H9 (cell line): ENCODE results near the gene GRID1. TPM values are rescaled to one million over a fixed set of nuclear protein-coding genes. Genes with fewer than 3 reads are reported as not detected.

Experiments used
- DNase-seq: peaks from one replicate; pipeline ENCODE4 v3.0.0-alpha.2; 2017
- H2AFZ ChIP-seq: one replicate; pipeline ENCODE4 v1.6.1; 2013; ENCODE audit warnings: mild to moderate bottlenecking, low read length, control low read depth, moderate library complexity
- H2AK5ac ChIP-seq: 2 replicates; pipeline ENCODE4 v1.6.1; 2013; ENCODE audit warnings: low read length, control low read depth, mixed read lengths; ENCODE audit not compliant: insufficient read length
- H2BK120ac ChIP-seq: one replicate; pipeline ENCODE4 v1.6.1; 2013; ENCODE audit warnings: low read depth, mild to moderate bottlenecking, low read length, control low read depth, inconsistent platforms; ENCODE audit not compliant: poor library complexity, severe bottlenecking
- H2BK12ac ChIP-seq: 2 replicates; pipeline ENCODE4 v1.6.1; 2013; ENCODE audit warnings: low read length, control low read depth, mixed read lengths, low read depth; ENCODE audit not compliant: insufficient read length
- H2BK15ac ChIP-seq: 2 replicates; pipeline ENCODE4 v1.6.1; 2013; ENCODE audit warnings: low read depth, low read length, control low read depth
- H2BK20ac ChIP-seq: one replicate; pipeline ENCODE4 v1.6.1; 2013; ENCODE audit warnings: low read depth, mild to moderate bottlenecking, low read length, control low read depth, inconsistent platforms; ENCODE audit not compliant: poor library complexity, severe bottlenecking
- H2BK5ac ChIP-seq: 2 replicates; pipeline ENCODE4 v1.6.1; 2013; ENCODE audit warnings: low read length, control low read depth, mixed read lengths; ENCODE audit not compliant: insufficient read length
- H3K14ac ChIP-seq: 2 replicates; pipeline ENCODE4 v1.6.1; 2013; ENCODE audit warnings: low read length, control low read depth; ENCODE audit not compliant: insufficient read depth
- H3K18ac ChIP-seq: 2 replicates; pipeline ENCODE4 v1.6.1; 2013; ENCODE audit warnings: low read depth, mild to moderate bottlenecking, mixed read lengths, low read length, control low read depth; ENCODE audit not compliant: insufficient read length
- H3K23ac ChIP-seq: 2 replicates; pipeline ENCODE4 v1.6.1; 2013; ENCODE audit warnings: low read length, control low read depth, mixed read lengths, low read depth; ENCODE audit not compliant: insufficient read length
- H3K23me2 ChIP-seq: 2 replicates; pipeline ENCODE4 v1.6.1; 2013; ENCODE audit warnings: low read depth, mild to moderate bottlenecking, mixed read lengths, low read length, control low read depth; ENCODE audit not compliant: insufficient read length, poor library complexity, severe bottlenecking
- H3K27ac ChIP-seq: 2 replicates; pipeline ENCODE4 v1.5.1; 2013; ENCODE audit warnings: low read length, control low read depth, mixed read lengths, low read depth; ENCODE audit not compliant: insufficient read length
- H3K27me3 ChIP-seq: 2 replicates; pipeline ENCODE4 v1.6.1; 2013; ENCODE audit warnings: low read length, control low read depth, inconsistent platforms; ENCODE audit not compliant: insufficient read depth
- H3K4ac ChIP-seq: 2 replicates; pipeline ENCODE4 v1.6.1; 2013; ENCODE audit warnings: low read depth, mild to moderate bottlenecking, control low read depth, inconsistent platforms, low read length, moderate library complexity
- H3K4me1 ChIP-seq: 2 replicates; pipeline ENCODE4 v1.6.1; 2013; ENCODE audit warnings: low read length, control low read depth, inconsistent platforms; ENCODE audit not compliant: insufficient read depth
- H3K4me2 ChIP-seq: 2 replicates; pipeline ENCODE4 v1.6.1; 2013; ENCODE audit warnings: low read length, control low read depth, mixed read lengths; ENCODE audit not compliant: insufficient read length, insufficient read depth
- H3K56ac ChIP-seq: 2 replicates; pipeline ENCODE4 v1.6.1; 2013; ENCODE audit warnings: low read depth, mild to moderate bottlenecking, mixed read lengths, low read length, control low read depth; ENCODE audit not compliant: insufficient read length
- H3K79me1 ChIP-seq: 2 replicates; pipeline ENCODE4 v1.6.1; 2013; ENCODE audit warnings: low read depth, mild to moderate bottlenecking, moderate library complexity, low read length, control low read depth, inconsistent platforms; ENCODE audit not compliant: insufficient read depth, poor library complexity, severe bottlenecking
- H3K79me2 ChIP-seq: 2 replicates; pipeline ENCODE4 v1.6.1; 2013; ENCODE audit warnings: low read length, control low read depth, inconsistent platforms; ENCODE audit not compliant: insufficient read depth
- H3K9ac ChIP-seq: 2 replicates; pipeline ENCODE4 v1.6.1; 2013; ENCODE audit warnings: low read length, control low read depth, mixed read lengths; ENCODE audit not compliant: insufficient read length; ENCODE audit errors: extremely low read depth
- H3K9me3 ChIP-seq: one replicate; pipeline ENCODE4 v1.6.1; 2013; ENCODE audit warnings: low read depth, low read length, inconsistent platforms; ENCODE audit not compliant: control insufficient read depth
- H3T11ph ChIP-seq: one replicate; pipeline ENCODE4 v1.6.1; 2013; ENCODE audit warnings: mild to moderate bottlenecking, low read length, control low read depth, inconsistent platforms
- H4K20me1 ChIP-seq: one replicate; pipeline ENCODE4 v1.6.1; 2013; ENCODE audit not compliant: control insufficient read depth, insufficient read length, insufficient read depth
- H4K5ac ChIP-seq: 2 replicates; pipeline ENCODE4 v1.6.1; 2013; ENCODE audit warnings: low read depth, mild to moderate bottlenecking, mixed read lengths, low read length, control low read depth; ENCODE audit not compliant: insufficient read length
- H4K8ac ChIP-seq: replicated peaks from 2 replicates; pipeline ENCODE4 v1.6.1; 2013; ENCODE audit warnings: low read length, control low read depth, mixed read lengths, low read depth; ENCODE audit not compliant: insufficient read length
- H4K91ac ChIP-seq: 2 replicates; pipeline ENCODE4 v1.6.1; 2013; ENCODE audit warnings: low read depth, mild to moderate bottlenecking, moderate library complexity, mixed read lengths, low read length, control low read depth; ENCODE audit not compliant: insufficient read length
- H3K27ac Mint-ChIP-seq, 3 experiments: 2 replicates in 2 of 3; 3 replicates in 1 of 3; pipeline ENCODE4 v1.8.0; 2020 to 2021; ENCODE audit warnings: mixed read lengths in 3 of 3, mild to moderate bottlenecking in 1 of 3, moderate library complexity in 1 of 3
- H3K27me3 Mint-ChIP-seq: 2 replicates; pipeline ENCODE4 v1.8.0; 2021; ENCODE audit warnings: low read depth, mild to moderate bottlenecking, moderate library complexity, mixed read lengths
- H3K36me3 Mint-ChIP-seq, 3 experiments: 2 replicates in 2 of 3; 3 replicates in 1 of 3; pipeline ENCODE4 v1.8.0; 2020 to 2021; ENCODE audit warnings: low read depth in 3 of 3, mixed read lengths in 3 of 3; ENCODE audit not compliant: insufficient read depth in 1 of 3
- H3K4me1 Mint-ChIP-seq, 2 experiments: 2 replicates each; pipeline ENCODE4 v1.8.0; 2020; ENCODE audit warnings: mixed read lengths in 2 of 2
- H3K4me3 Mint-ChIP-seq, 2 experiments: 2 replicates in 1 of 2; 3 replicates in 1 of 2; pipeline ENCODE4 v1.8.0; 2020 to 2021; ENCODE audit warnings: mild to moderate bottlenecking in 2 of 2, mixed read lengths in 2 of 2, moderate library complexity in 1 of 2
- H3K9me3 Mint-ChIP-seq, 2 experiments: 2 replicates in 1 of 2; 3 replicates in 1 of 2; pipeline ENCODE4 v1.8.0; 2020; ENCODE audit warnings: mild to moderate bottlenecking in 2 of 2, mixed read lengths in 2 of 2, moderate library complexity in 1 of 2
- CTCF ChIP-seq: fragments of 200-600 bp; sonication (generic); conservative IDR thresholded peaks from 3 replicates; pipeline ENCODE4 v1.8.0; 2021; ENCODE audit warnings: antibody characterized with exemption, mild to moderate bottlenecking
- WGBS: extraction: QIAGEN DNeasy Blood & Tissue Kit; methylation state at CpG from one replicate; pipeline ENCODE4 v1.1.7; 2013; ENCODE audit warnings: missing lambda C conversion rate, low lambda C conversion rate, mixed read lengths; ENCODE audit not compliant: insufficient read length; ENCODE audit errors: extremely low coverage; 5-methylcytosine and 5-hydroxymethylcytosine counted together
- total RNA-seq: library from RNA; stranded (reverse); gene quantifications from 2 replicates; pipeline ENCODE4 v1.2.1, GENCODE V29; 2021

GRID1 gene
- total RNA-seq, 1 experiment from 2014 or later = 0.35 TPM

GRCh38 chr10:85861513-85862197 lies 504.9 kb downstream of the GRID1 start:
- H3K9me3 Mint-ChIP-seq = peaks cover 0 to 4% of the 10 kb centered on the region in 2 experiments; a peak in 2 of 5 replicates
- Histone ChIP-seq H4K91ac (no peak overlapping the region), H3K79me2 (no peaks in the 10 kb centered on the region), H2BK5ac (no peak overlapping the region), H3K4me1 (no peaks in the 10 kb centered on the region), H3K27ac (no peak overlapping the region), H3K27me3 (no peaks in the 10 kb centered on the region), H3K14ac (no peak overlapping the region; the same call in 1 of the 2 replicates), H3K9ac (no peak overlapping the region), H2BK15ac (no peak overlapping the region), H3K4me2 (no peak overlapping the region), H4K8ac (no peak overlapping the region), H3K23me2 (no peaks in the 10 kb centered on the region), H2BK120ac (no peak overlapping the region), H2BK20ac (no peak overlapping the region), H3K9me3 (no peaks in the 10 kb centered on the region), H3K56ac (no peak overlapping the region), H3K4ac (no peak overlapping the region), H3K23ac (no peak overlapping the region), H2BK12ac (no peak overlapping the region), H3T11ph (no peak overlapping the region), H3K79me1 (no peaks in the 10 kb centered on the region), H4K20me1 (no peaks in the 10 kb centered on the region), H2AK5ac (no peak overlapping the region), H4K5ac (no peak overlapping the region), H2AFZ (no peak overlapping the region), H3K18ac (no peak overlapping the region)
- H3K36me3 Mint-ChIP-seq = 0 out of 7 replicates have a peak, but pooled peaks cover 0 to 1% (median 0%) of the 10 kb centered on the region in 3 experiments
- DNase-seq = no peak
- H3K27ac Mint-ChIP-seq = no peak overlapping the region
- peaks cover 20 to 25% of the 10 kb centered on the region in 2 experiments for H3K4me1 Mint-ChIP-seq
- no peak overlapping the region for H3K4me3 Mint-ChIP-seq
- TF ChIP-seq CTCF = no peak
- no CpG with 5 or more reads among the region's 3 CpGs for WGBS
- no peaks in the 10 kb centered on the region; the same call in 1 of the 2 replicates for H3K27me3 Mint-ChIP-seq
